Measurements from ENCODE around the gene SLC66A1. TPM values are rescaled to one million over a fixed set of nuclear protein-coding genes. Genes with fewer than 3 reads are reported as not detected.

Gene SLC66A1
- total RNA-seq, 1 experiment from 2014 or later = 14.1 TPM

GRCh38 chr1:19317126-19317910 lies 5.2 kb downstream of the SLC66A1 start:
- Mint-ChIP-seq H3K9me3 (no peaks in the 10 kb centered on the region), H3K27me3 (ENCODE audit: low read depth) (no peaks in the 10 kb centered on the region), H3K4me1 (peaks cover 9% of the 10 kb centered on the region), H3K36me3 (peaks cover 18% of the 10 kb centered on the region), H3K27ac (no peak overlapping the region), H3K4me3 (no peak overlapping the region)
- peak; percentile 67 for DNase-seq (ENCODE audit: low spot score)
- ChIA-PET POLR2A (interaction anchor here (0.5 kb wide), 1 partner anchor 56 kb away, joined by 3 read pairs; no protein-coding TSS in a partner anchor), CTCF (interaction anchor here (0.8 to 1.5 kb wide), 7 partner anchors 22 to 344 kb away, joined by 3 to 9 read pairs (median 4); no protein-coding TSS in a partner anchor)
- ATAC-seq = peak; percentile 91
- TF ChIP-seq SMAD4 (CRISPR knock-in tag; IDR thresholded peaks at IDR 0.05) = no peak
- TF ChIP-seq NFYB (CRISPR knock-in tag; conservative IDR thresholded peaks at IDR 0.05; ENCODE audit: low read depth) = no peak
- no peak for TF ChIP-seq JUN (CRISPR knock-in tag; IDR thresholded peaks at IDR 0.05)
- no peak for TF ChIP-seq CBFB (CRISPR knock-in tag; IDR thresholded peaks at IDR 0.05; ENCODE audit: low read depth)
- no peak for TF ChIP-seq TEAD1 (CRISPR knock-in tag; IDR thresholded peaks at IDR 0.05)
- TF ChIP-seq ZMAT4 (CRISPR knock-in tag; IDR thresholded peaks at IDR 0.05) = no peak
- TF ChIP-seq SOX15 (CRISPR knock-in tag; IDR thresholded peaks at IDR 0.05) = no peak
- no peak for TF ChIP-seq GTF2I (CRISPR knock-in tag; conservative IDR thresholded peaks at IDR 0.05)
- TF ChIP-seq GRHL2 (CRISPR knock-in tag; IDR thresholded peaks at IDR 0.05; ENCODE audit: insufficient replicate concordance, severe bottlenecking) = no peak
- no peak for TF ChIP-seq ELF4 (CRISPR knock-in tag; IDR thresholded peaks at IDR 0.05; ENCODE audit: low read depth)
- TF ChIP-seq, protein P1, sequence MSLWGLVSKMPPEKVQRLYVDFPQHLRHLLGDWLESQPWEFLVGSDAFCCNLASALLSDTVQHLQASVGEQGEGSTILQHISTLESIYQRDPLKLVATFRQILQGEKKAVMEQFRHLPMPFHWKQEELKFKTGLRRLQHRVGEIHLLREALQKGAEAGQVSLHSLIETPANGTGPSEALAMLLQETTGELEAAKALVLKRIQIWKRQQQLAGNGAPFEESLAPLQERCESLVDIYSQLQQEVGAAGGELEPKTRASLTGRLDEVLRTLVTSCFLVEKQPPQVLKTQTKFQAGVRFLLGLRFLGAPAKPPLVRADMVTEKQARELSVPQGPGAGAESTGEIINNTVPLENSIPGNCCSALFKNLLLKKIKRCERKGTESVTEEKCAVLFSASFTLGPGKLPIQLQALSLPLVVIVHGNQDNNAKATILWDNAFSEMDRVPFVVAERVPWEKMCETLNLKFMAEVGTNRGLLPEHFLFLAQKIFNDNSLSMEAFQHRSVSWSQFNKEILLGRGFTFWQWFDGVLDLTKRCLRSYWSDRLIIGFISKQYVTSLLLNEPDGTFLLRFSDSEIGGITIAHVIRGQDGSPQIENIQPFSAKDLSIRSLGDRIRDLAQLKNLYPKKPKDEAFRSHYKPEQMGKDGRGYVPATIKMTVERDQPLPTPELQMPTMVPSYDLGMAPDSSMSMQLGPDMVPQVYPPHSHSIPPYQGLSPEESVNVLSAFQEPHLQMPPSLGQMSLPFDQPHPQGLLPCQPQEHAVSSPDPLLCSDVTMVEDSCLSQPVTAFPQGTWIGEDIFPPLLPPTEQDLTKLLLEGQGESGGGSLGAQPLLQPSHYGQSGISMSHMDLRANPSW (CRISPR knock-in tag; conservative IDR thresholded peaks at IDR 0.05; ENCODE audit: low read depth) = no peak
- TF ChIP-seq ZNF138 (CRISPR knock-in tag; conservative IDR thresholded peaks at IDR 0.05) = no peak
- TF ChIP-seq, protein P2, sequence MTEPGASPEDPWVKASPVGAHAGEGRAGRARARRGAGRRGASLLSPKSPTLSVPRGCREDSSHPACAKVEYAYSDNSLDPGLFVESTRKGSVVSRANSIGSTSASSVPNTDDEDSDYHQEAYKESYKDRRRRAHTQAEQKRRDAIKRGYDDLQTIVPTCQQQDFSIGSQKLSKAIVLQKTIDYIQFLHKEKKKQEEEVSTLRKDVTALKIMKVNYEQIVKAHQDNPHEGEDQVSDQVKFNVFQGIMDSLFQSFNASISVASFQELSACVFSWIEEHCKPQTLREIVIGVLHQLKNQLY (CRISPR knock-in tag; IDR thresholded peaks at IDR 0.05) = no peak
- TF ChIP-seq, protein P3, sequence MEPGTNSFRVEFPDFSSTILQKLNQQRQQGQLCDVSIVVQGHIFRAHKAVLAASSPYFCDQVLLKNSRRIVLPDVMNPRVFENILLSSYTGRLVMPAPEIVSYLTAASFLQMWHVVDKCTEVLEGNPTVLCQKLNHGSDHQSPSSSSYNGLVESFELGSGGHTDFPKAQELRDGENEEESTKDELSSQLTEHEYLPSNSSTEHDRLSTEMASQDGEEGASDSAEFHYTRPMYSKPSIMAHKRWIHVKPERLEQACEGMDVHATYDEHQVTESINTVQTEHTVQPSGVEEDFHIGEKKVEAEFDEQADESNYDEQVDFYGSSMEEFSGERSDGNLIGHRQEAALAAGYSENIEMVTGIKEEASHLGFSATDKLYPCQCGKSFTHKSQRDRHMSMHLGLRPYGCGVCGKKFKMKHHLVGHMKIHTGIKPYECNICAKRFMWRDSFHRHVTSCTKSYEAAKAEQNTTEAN (CRISPR knock-in tag; IDR thresholded peaks at IDR 0.05) = no peak
- no peak for TF ChIP-seq ZSCAN18 (CRISPR knock-in tag; IDR thresholded peaks at IDR 0.05)

DNA sequence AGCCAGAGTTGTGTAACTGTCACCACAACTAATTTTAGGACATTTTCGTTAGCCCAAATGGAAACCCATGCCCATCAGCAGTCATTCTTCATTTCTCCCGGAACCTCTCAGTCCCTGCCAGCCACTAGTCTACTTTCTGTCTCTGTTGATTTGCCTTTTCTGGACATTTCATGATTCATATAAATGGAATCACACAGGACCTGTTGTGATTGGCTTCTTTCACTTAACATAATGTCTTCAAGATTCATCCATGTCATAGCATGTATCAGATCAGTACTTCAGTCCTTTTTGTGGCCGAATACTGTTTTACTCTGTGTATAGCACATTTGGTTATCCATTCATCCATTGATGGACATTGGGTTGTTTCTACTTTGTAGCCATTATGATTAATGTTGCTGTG lies 7.1 kb downstream of the SLC66A1 start:
- DNase-seq (ENCODE audit: low spot score) (no peak), ATAC-seq (no peak)
- Mint-ChIP-seq H3K4me3 (no peak overlapping the region), H3K9me3 (no peaks in the 10 kb centered on the region), H3K4me1 (0 out of 2 replicates have a peak, but pooled peaks cover 2% of the 10 kb centered on the region), H3K27me3 (ENCODE audit: low read depth) (no peaks in the 10 kb centered on the region), H3K27ac (no peak overlapping the region), H3K36me3 (peaks cover 18% of the 10 kb centered on the region)
- ChIA-PET POLR2A (no interaction called here), CTCF (no interaction called here)
- TF ChIP-seq, protein P4, sequence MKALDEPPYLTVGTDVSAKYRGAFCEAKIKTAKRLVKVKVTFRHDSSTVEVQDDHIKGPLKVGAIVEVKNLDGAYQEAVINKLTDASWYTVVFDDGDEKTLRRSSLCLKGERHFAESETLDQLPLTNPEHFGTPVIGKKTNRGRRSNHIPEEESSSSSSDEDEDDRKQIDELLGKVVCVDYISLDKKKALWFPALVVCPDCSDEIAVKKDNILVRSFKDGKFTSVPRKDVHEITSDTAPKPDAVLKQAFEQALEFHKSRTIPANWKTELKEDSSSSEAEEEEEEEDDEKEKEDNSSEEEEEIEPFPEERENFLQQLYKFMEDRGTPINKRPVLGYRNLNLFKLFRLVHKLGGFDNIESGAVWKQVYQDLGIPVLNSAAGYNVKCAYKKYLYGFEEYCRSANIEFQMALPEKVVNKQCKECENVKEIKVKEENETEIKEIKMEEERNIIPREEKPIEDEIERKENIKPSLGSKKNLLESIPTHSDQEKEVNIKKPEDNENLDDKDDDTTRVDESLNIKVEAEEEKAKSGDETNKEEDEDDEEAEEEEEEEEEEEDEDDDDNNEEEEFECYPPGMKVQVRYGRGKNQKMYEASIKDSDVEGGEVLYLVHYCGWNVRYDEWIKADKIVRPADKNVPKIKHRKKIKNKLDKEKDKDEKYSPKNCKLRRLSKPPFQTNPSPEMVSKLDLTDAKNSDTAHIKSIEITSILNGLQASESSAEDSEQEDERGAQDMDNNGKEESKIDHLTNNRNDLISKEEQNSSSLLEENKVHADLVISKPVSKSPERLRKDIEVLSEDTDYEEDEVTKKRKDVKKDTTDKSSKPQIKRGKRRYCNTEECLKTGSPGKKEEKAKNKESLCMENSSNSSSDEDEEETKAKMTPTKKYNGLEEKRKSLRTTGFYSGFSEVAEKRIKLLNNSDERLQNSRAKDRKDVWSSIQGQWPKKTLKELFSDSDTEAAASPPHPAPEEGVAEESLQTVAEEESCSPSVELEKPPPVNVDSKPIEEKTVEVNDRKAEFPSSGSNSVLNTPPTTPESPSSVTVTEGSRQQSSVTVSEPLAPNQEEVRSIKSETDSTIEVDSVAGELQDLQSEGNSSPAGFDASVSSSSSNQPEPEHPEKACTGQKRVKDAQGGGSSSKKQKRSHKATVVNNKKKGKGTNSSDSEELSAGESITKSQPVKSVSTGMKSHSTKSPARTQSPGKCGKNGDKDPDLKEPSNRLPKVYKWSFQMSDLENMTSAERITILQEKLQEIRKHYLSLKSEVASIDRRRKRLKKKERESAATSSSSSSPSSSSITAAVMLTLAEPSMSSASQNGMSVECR (CRISPR knock-in tag; IDR thresholded peaks at IDR 0.05; ENCODE audit: borderline replicate concordance) = no peak
- TF ChIP-seq MYBL2 (CRISPR knock-in tag; IDR thresholded peaks at IDR 0.05) = no peak
- no peak for TF ChIP-seq RELA (CRISPR knock-in tag; IDR thresholded peaks at IDR 0.05; ENCODE audit: borderline replicate concordance)
- TF ChIP-seq, protein P5, sequence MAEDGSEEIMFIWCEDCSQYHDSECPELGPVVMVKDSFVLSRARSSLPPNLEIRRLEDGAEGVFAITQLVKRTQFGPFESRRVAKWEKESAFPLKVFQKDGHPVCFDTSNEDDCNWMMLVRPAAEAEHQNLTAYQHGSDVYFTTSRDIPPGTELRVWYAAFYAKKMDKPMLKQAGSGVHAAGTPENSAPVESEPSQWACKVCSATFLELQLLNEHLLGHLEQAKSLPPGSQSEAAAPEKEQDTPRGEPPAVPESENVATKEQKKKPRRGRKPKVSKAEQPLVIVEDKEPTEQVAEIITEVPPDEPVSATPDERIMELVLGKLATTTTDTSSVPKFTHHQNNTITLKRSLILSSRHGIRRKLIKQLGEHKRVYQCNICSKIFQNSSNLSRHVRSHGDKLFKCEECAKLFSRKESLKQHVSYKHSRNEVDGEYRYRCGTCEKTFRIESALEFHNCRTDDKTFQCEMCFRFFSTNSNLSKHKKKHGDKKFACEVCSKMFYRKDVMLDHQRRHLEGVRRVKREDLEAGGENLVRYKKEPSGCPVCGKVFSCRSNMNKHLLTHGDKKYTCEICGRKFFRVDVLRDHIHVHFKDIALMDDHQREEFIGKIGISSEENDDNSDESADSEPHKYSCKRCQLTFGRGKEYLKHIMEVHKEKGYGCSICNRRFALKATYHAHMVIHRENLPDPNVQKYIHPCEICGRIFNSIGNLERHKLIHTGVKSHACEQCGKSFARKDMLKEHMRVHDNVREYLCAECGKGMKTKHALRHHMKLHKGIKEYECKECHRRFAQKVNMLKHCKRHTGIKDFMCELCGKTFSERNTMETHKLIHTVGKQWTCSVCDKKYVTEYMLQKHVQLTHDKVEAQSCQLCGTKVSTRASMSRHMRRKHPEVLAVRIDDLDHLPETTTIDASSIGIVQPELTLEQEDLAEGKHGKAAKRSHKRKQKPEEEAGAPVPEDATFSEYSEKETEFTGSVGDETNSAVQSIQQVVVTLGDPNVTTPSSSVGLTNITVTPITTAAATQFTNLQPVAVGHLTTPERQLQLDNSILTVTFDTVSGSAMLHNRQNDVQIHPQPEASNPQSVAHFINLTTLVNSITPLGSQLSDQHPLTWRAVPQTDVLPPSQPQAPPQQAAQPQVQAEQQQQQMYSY (CRISPR knock-in tag; IDR thresholded peaks at IDR 0.05) = no peak
- no peak for TF ChIP-seq ZNF416 (CRISPR knock-in tag; IDR thresholded peaks at IDR 0.05)

Data from WTC11 (cell line).